ENCODE results near the gene LILRA6.
"Not testable (repeated sequence)": the region's sequence is repeated elsewhere in the genome, so short reads cannot be mapped to it uniquely, and the experiment has no call there.

Gene LILRA6

DNA sequence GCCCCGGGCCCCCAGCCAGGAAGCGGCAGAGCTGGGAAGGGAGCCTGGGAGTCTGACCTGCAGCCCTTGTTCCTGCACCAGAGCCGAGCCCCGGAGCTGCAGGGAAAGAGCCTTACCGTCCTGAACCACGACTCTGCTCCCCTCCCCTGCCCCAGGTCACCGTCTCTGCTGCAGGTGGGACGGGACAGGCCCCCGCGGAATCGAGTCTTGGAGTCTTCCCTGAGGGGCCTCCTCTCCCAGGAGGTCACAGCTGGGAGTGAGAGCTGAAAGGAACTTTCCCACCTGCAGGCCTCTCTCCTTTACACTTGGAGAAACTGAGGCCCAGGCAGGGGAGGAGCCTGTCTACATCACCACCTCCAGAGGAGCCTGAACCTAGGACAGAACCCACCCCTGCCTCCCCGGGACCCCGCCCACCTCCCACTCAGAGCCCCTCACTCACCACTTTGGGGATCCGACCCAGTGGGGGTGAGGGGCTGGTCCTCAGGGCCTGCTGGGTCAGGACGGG, 34.6 kb upstream of the LILRA6 start:
- Mint-ChIP-seq H3K4me1 (peaks cover 22 to 40% of the 10 kb centered on the region in 2 donors), H3K27me3 (peaks cover 54 to 78% of the 10 kb centered on the region in 2 donors)
- DNase-seq; H3K36me3 Mint-ChIP-seq; H3K4me3 Mint-ChIP-seq; H3K27ac Mint-ChIP-seq; H3K9me3 Mint-ChIP-seq; ATAC-seq (replicated peaks): not testable (repeated sequence)

DNA sequence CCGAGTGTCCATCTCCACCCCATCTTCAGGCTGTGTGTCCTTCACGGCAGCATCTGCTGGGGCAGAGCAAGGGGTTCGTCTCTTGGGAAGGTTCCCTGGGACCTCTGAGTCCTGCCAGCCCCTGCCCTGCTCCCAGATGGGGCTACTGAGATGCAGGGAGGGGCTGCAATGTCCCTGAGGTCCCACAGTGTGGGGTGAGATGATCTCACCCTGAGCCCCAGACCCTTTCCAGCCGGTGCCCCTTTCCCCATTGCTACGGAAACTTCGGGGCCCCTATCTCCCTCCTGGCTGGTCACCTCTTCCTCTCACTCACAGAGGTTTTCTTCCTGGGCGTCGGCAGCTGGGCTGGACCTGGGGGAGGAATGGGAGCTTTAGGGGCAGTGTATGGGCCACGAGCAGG, 33.4 kb upstream of the LILRA6 start:
- Mint-ChIP-seq H3K4me1 (peaks cover 17 to 32% of the 10 kb centered on the region in 2 donors), H3K27me3 (peaks cover 65 to 83% of the 10 kb centered on the region in 2 donors), H3K27ac (no peak overlapping the region), H3K9me3 (no peaks in the 10 kb centered on the region), H3K4me3 (no peak overlapping the region), H3K36me3 (no peaks in the 10 kb centered on the region)
- ATAC-seq (replicated peaks) (no peak), DNase-seq (no peak)

DNA sequence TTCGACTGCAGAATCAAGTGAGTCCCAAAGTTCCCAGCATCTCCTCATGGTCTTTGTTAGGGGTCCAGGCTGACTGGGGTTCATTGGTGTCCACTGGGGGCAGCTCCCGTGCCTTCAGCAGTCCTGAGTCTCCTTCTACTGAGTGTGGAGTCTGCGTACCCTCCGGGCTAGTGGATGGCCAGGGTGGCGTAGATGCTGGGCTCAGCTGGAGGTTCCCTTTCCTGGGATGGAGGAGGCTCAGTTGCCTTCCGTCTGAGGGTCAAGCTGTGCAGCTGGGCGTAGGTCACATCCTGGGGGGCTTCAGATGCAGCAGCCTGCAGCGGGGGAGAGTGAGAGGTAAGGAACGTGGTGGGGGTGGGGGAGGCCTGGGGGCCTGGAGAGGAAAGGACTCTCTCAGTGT, 31.9 kb upstream of the LILRA6 start:
- H3K9me3 Mint-ChIP-seq; H3K4me3 Mint-ChIP-seq; DNase-seq; H3K36me3 Mint-ChIP-seq; H3K27ac Mint-ChIP-seq; ATAC-seq (replicated peaks): not testable (repeated sequence)
- Mint-ChIP-seq H3K4me1 (peaks cover 9 to 18% of the 10 kb centered on the region in 2 donors), H3K27me3 (peaks cover 59 to 75% of the 10 kb centered on the region in 2 donors)

DNA sequence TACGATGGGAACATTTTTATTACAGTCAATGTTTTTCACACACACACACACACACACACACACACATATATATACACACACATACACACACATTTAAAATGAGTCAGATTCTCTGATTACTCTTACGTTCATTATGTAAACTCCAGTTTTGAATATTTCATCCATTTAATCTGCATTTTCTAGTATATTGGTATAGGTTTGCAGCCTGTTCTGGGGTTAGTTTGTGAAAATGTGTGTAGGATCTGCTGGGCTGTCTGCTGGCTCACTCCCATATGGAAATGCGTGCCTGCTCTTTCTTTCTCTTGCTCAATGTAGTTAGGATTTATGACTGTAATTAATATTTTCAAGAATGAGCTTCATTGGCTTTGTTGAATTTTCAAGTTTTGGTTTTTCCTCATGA, 31.2 kb upstream of the LILRA6 start:
- Mint-ChIP-seq H3K36me3 (no peaks in the 10 kb centered on the region), H3K4me1 (peaks cover 7 to 11% of the 10 kb centered on the region in 2 donors), H3K9me3 (no peaks in the 10 kb centered on the region), H3K27ac (no peak overlapping the region), H3K4me3 (no peak overlapping the region), H3K27me3 (peaks cover 54 to 68% of the 10 kb centered on the region in 2 donors)
- DNase-seq, result no peak
- no peak for ATAC-seq (replicated peaks)

DNA sequence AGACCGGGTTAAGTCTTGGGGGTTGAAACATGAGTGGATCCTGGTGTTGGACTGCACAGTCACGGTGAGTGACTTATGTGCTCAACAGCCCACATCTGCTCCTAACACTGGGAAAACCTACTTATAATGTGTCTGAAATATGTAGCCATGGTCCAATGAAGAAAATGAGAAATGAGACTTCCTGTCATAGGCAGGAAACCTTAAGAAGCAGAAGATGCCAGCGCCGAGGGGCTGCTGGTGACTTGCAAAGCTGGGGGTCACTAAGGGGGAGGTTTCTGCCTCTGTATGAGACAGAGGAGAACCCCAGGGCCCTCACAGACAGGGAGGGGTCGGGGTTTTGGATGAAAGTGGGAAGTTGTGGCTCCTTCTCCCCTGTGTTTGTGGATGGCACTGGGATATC, 29.6 kb upstream of the LILRA6 start:
- H3K4me3 Mint-ChIP-seq; H3K36me3 Mint-ChIP-seq; DNase-seq; H3K27ac Mint-ChIP-seq; ATAC-seq (replicated peaks); H3K9me3 Mint-ChIP-seq: not testable (repeated sequence)
- Mint-ChIP-seq H3K27me3 (peaks cover 53 to 65% of the 10 kb centered on the region in 2 donors), H3K4me1 (peaks cover 7 to 11% of the 10 kb centered on the region in 2 donors)

DNA sequence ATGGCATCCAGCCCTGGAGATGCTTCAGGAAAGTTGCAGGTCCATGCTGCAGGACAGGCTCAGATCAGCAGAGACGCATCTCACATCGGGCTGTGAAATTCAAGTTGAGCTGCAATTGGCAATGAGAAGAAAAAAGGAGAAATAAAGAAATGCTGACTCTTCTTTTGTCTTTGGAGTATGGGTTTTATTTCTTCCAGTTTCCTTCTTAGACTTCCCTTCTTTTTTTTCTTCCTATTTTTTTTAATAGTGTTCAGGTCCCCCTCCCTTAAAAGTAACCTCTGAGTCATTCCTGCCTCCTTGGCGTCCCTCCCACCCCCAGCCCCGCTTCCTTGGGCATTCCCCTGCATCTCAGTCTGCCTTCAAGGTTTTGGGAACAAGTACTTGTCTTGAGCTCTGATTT, 29.0 kb upstream of the LILRA6 start:
- not testable (repeated sequence) for H3K4me3 Mint-ChIP-seq; H3K36me3 Mint-ChIP-seq; DNase-seq; H3K9me3 Mint-ChIP-seq; H3K27ac Mint-ChIP-seq; ATAC-seq (replicated peaks)
- Mint-ChIP-seq H3K27me3 (peaks cover 53 to 60% of the 10 kb centered on the region in 2 donors), H3K4me1 (peaks cover 7 to 11% of the 10 kb centered on the region in 2 donors)

DNA sequence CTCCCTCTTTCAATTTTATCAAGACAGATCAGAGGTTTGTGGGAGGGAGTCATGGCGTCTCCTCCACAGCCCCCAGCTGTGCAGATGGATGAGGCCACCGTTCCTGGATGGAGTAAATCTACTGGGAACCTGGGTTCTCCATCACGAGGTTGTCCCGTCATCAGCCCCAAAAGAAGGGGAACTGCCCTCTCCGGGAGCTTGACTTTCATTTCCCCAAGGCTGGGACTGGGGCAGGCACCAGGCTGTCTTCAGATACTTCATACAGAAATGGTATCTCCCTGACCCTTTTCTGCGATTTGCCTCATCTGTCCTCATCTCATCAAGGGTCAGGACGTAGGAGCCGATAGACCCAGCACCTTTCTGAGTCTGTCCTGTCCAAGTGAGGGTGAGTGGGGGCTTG, 28.5 kb upstream of the LILRA6 start:
- Mint-ChIP-seq H3K27ac (no peak overlapping the region), H3K36me3 (no peaks in the 10 kb centered on the region), H3K27me3 (peaks cover 55 to 57% of the 10 kb centered on the region in 2 donors), H3K4me1 (peaks cover 9 to 11% of the 10 kb centered on the region in 2 donors), H3K4me3 (no peak overlapping the region), H3K9me3 (no peaks in the 10 kb centered on the region)
- ATAC-seq (replicated peaks), result no peak
- no peak for DNase-seq

DNA sequence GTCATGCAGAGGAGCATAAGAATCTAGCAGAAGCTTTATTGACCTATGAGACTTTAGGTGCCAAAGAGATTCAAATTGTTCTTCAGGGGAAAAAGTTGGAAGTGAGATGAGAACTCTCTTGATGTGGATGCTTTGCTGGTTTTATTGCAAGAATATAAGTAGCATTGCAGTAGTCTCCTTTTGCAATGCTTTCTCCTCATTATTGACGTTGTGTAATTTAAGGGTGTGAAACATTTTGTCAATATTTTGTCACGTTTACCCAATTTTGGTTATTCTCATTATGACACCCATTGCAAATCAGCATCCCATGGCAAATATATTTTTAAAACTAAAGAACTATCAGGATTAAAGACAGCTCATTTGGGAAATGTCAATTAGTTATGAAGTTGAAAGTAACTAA, 26.3 kb upstream of the LILRA6 start:
- no peak for ATAC-seq (replicated peaks)
- Mint-ChIP-seq H3K27ac (no peak overlapping the region), H3K27me3 (peaks cover 50 to 57% of the 10 kb centered on the region in 2 donors)

DNA sequence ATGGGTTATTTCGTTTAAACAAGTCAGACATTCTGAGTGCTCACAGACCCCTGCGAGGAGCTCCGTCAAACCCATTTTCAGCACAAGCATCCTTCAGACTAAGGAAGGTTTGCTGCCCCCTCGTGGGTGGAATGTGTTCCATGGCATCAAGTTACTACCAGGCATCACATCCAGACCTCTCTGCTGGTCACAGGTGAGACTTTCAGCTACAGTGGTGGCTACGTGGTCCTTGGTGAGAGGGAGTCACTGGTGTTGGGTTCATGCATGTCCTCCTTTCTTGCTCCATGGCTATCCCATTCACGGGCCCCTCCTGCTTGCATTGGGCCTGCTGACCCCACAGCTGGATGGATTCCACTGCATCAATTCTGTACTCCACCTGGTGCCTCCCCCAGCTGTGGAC, 23.5 kb upstream of the LILRA6 start:
- Mint-ChIP-seq H3K27ac (no peak overlapping the region), H3K9me3 (no peaks in the 10 kb centered on the region), H3K27me3 (peaks cover 43 to 47% of the 10 kb centered on the region in 2 donors), H3K4me3 (no peak overlapping the region), H3K36me3 (no peaks in the 10 kb centered on the region), H3K4me1 (peaks cover 0 to 4% of the 10 kb centered on the region in 2 donors)
- peak; percentile 89 to 91 for ATAC-seq (replicated peaks)
- DNase-seq, result peak; percentile 41

More for the DNA sequence above, 26.3 kb upstream of the LILRA6 start:
- no peak for DNase-seq
- H3K4me3 Mint-ChIP-seq, result no peak overlapping the region
- H3K9me3 Mint-ChIP-seq, result no peaks in the 10 kb centered on the region
- H3K4me1 Mint-ChIP-seq, result peaks cover 11% of the 10 kb centered on the region in 2 donors
- no peaks in the 10 kb centered on the region for H3K36me3 Mint-ChIP-seq

DNA sequence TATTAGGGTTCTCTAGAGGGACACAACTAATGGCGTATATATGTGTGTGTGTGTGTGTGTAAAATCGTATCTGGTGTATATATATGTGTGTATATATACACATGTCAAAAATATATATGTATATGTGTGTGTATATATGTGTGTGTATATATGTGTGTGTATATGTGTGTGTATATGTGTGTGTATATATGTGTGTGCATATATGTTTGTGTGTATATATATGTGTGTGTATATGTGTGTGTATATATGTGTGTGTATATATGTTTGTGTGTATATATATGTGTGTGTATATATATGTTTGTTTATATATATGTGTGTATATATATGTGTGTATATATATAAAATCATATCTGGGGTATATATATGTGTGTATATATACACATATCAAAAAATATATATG, 19.9 kb upstream of the LILRA6 start:
- ATAC-seq (replicated peaks), result no peak
- Mint-ChIP-seq H3K9me3 (no peaks in the 10 kb centered on the region), H3K27me3 (peaks cover 30 to 46% of the 10 kb centered on the region in 2 donors), H3K27ac (no peak overlapping the region), H3K4me1 (peaks cover 0 to 4% of the 10 kb centered on the region in 2 donors), H3K4me3 (no peak overlapping the region), H3K36me3 (no peaks in the 10 kb centered on the region)
- no peak for DNase-seq

DNA sequence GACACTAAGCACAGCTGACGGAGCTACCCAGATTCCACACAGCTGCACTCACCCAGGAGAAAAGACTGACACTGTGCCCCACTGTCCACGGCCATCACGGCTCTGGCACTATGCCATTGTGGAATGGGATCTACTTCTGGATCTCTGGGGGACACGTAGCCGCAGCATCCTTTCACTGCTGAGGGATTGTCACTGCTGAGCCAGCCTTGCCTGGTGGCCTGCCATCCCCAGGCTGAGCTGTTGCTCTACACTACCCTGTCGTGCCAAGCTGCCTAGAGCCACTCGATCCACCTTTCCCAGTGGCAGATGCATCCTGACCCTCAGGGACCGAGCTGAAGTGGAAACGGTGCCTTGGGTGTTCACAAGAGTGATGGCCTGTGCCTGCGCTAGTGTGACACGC, 19.5 kb upstream of the LILRA6 start:
- Mint-ChIP-seq H3K9me3 (no peaks in the 10 kb centered on the region), H3K27ac (no peak overlapping the region), H3K36me3 (no peaks in the 10 kb centered on the region), H3K4me3 (no peak overlapping the region), H3K4me1 (peaks cover 0 to 4% of the 10 kb centered on the region in 2 donors), H3K27me3 (peaks cover 30 to 48% of the 10 kb centered on the region in 2 donors)
- ATAC-seq (replicated peaks) (no peak), DNase-seq (no peak)

DNA sequence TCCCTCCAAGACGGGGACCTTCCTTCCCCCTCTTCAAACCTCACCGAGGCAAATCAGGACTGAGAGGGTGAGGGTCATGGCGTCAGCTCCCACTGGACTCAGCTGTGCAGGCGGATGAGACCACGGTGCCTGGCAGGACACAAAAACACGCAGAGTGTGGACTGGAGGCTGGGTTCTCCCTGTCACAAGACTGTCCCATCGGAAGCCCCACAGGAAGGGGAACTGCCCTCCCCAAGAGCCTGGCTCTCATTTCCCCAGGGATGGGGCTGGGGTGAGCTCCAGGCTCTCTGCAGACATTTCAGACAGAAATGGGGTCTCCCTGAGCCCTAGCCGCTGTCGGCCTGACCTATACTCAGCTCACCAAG, 14.5 kb upstream of the LILRA6 start, which contains the start of gene LILRB5:
Gene LILRB5 (minus strand): TSS at position 158 of the 365 bp plus-strand sequence. CDS start 80 bp downstream, at position 78.
- Mint-ChIP-seq H3K4me3 (no peak within 1 kb of the TSS), H3K4me1 (no peaks in the 10 kb centered on the region), H3K27me3 (peaks cover 39 to 69% of the 10 kb centered on the region in 2 donors), H3K36me3 (no peaks in the 10 kb centered on the region), H3K9me3 (no peaks in the 10 kb centered on the region), H3K27ac (no peak within 1 kb of the TSS)
- no peak for DNase-seq
- no peak for ATAC-seq (replicated peaks)

DNA sequence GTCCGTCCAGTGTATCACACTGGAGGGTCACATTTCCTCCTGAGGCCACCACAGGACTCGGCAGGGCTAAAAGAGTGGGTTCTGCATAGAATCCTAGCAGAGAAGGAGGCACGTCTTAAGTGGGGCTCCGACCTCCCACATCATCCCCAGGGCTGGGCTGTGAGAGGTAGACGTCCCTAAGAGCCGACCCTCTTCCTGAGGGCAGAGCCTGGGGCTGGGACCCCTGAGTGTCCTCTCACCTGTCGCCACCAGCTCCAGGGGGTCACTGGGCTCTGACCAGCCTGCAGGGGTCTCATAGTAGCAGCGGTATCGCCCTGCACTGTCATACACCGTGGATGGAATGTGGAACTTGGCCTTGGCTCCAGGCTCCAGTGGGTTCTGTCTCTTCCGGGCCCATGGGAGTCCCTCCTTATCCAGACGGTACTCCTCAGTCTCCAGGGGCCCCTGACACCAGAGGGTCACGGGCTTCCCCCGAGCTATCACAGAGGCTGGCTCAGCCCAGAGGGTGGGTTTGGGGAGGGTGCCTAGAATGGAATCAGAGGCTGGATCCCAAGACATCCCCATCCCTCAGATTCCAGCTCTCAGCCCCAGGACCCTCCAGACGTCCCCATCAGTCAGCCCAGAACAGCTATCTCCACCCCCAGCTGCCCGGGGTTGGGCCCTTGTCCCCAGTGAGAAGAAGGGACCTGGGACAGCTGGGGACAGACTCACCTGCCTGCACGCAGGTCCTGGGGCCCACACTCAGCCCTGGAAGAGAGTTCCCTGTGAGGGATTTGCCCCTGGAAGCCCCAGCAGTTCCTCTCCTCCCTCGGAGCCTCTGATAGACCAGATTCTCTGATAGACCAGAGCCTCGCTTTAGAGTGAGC, 13.9 kb upstream of the LILRA6 start:
- ATAC-seq (replicated peaks) (no peak), DNase-seq (no peak)
- no peak overlapping the region for H3K27ac Mint-ChIP-seq
- no peaks in the 10 kb centered on the region for H3K9me3 Mint-ChIP-seq
- H3K27me3 Mint-ChIP-seq, result peaks cover 33 to 65% of the 10 kb centered on the region in 2 donors
- no peaks in the 10 kb centered on the region for H3K36me3 Mint-ChIP-seq
- no peak overlapping the region for H3K4me3 Mint-ChIP-seq
- no peaks in the 10 kb centered on the region for H3K4me1 Mint-ChIP-seq

DNA sequence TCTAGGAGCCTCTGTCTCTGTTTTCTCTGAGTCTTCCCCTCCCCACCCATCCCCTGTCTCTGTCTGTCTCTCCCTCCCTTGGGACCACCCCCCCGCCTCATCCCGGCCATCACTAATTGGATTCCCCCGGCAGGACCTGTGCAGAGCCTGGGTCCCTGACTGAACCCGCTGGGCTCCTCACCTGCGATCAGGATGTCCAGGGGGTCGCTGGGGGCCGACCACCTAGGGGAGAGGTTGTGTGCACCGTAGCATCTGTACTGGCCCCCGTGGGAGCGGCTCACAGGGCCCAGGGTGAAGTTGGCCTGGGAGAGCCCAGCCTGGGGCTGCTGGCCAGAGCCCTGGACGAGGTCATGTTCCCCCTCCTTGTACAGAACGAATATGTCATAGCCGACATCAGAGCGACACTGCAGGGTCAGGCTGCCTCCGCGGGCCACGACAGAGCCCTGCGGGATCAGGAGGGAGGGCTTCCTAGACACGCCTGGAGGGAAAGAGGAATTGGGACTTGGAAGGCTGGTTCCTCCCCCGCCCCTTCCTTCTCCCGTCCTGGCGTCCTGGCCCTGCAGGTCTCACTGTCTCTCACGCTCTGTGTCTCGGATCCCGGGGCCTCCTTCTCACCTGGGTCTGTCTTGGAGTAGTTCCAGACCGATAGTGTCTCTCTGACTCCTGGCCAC, 12.7 kb upstream of the LILRA6 start:
- H3K27ac Mint-ChIP-seq, result no peak overlapping the region
- no peaks in the 10 kb centered on the region for H3K36me3 Mint-ChIP-seq
- DNase-seq (no peak), ATAC-seq (replicated peaks) (no peak)
- H3K4me3 Mint-ChIP-seq, result no peak overlapping the region
- no peaks in the 10 kb centered on the region for H3K4me1 Mint-ChIP-seq
- no peaks in the 10 kb centered on the region for H3K9me3 Mint-ChIP-seq
- H3K27me3 Mint-ChIP-seq, result peaks cover 32 to 63% of the 10 kb centered on the region in 2 donors

Data from stimulated activated naive B cell treated with anti-CD40 and anti-IgM and Interleukin-4, amounts not matched to agents 10 μg/mL and 1 μg/mL and 100 μg/mL, for 72 hours (primary cell).